Epithelial cell of esophagus (primary cell): Measurements from ENCODE around the gene ADGRB2.

Experiments
- DNase-seq: peaks from one replicate; pipeline ENCODE4 v3.0.0; 2010; ENCODE audit warnings: low read depth
- H3K4me3 ChIP-seq: 2 replicates; pipeline ENCODE4 v1.5.1; 2011; ENCODE audit warnings: mild to moderate bottlenecking, low read length, control low read depth
- CTCF ChIP-seq: IDR thresholded peaks from 2 replicates; pipeline ENCODE4 v1.5.1; 2011; ENCODE audit warnings: low read depth, mild to moderate bottlenecking, low read length, control low read depth, inconsistent platforms; ENCODE audit not compliant: insufficient read depth; ENCODE audit errors: missing control alignments

Gene ADGRB2

GRCh38 chr1:31727849-31728248, 36.3 kb downstream of the ADGRB2 start:
- H3K4me3 ChIP-seq: no peak overlapping the region
- TF ChIP-seq CTCF: no peak
- no peak for DNase-seq

GRCh38 chr1:31727195-31727594, 36.9 kb downstream of the ADGRB2 start:
- no peak for TF ChIP-seq CTCF
- no peak overlapping the region for H3K4me3 ChIP-seq
- DNase-seq: no peak

- H3K4me3 ChIP-seq: no peak overlapping the region
- no peak for TF ChIP-seq CTCF
- no peak for DNase-seq
These were observed 37.4 kb downstream of the ADGRB2 start for GRCh38 chr1:31726715-31727114.

- H3K4me3 ChIP-seq: no peak overlapping the region
- no peak for DNase-seq
- no peak for TF ChIP-seq CTCF
These were observed 38.2 kb downstream of the ADGRB2 start for GRCh38 chr1:31725777-31726535.

GRCh38 chr1:31725134-31725533, 39.0 kb downstream of the ADGRB2 start:
- DNase-seq: no peak
- H3K4me3 ChIP-seq: no peak overlapping the region
- TF ChIP-seq CTCF: no peak

GRCh38 chr1:31723828-31724359, 40.2 kb downstream of the ADGRB2 start:
- no peak for TF ChIP-seq CTCF
- peak; percentile 92 for DNase-seq
- H3K4me3 ChIP-seq: no peak overlapping the region

- no peak overlapping the region for H3K4me3 ChIP-seq
- DNase-seq: peak; percentile 82
- no peak for TF ChIP-seq CTCF
These were observed 45.7 kb downstream of the ADGRB2 start for GRCh38 chr1:31718327-31718897.
